K562 (cell line): ENCODE measurements around the gene NINJ2. TPM values are rescaled to one million over a fixed set of nuclear protein-coding genes. Genes with fewer than 3 reads are reported as not detected.

Experiments
- CREB3 ChIP-seq: fragments of 450-650 bp; conservative IDR thresholded peaks from 2 replicates; pipeline ENCODE4 v1.6.1; 2016; ENCODE audit warnings: missing genetic modification characterization, low read depth, mild to moderate bottlenecking, missing compliant biosample characterization, moderate library complexity
- E2F6 ChIP-seq, 2 experiments: IDR thresholded peaks; 2 replicates each; pipeline ENCODE4 v1.6.1; 2011; ENCODE audit warnings: borderline replicate concordance in 1 of 2, control low read depth in 1 of 2, low read depth in 1 of 2, low read length in 1 of 2, mild to moderate bottlenecking in 1 of 2, mixed read lengths in 1 of 2, moderate library complexity in 1 of 2; ENCODE audit not compliant: insufficient read depth in 1 of 2, insufficient read length in 1 of 2, poor library complexity in 1 of 2, severe bottlenecking in 1 of 2; ENCODE audit errors: extremely low read depth in 1 of 2
- IFI16 ChIP-seq: fragments of 250-450 bp; sonication (Bioruptor Pico); IDR thresholded peaks from 2 replicates; pipeline ENCODE4 v2.1.2; 2022; ENCODE audit warnings: mild to moderate bottlenecking, inconsistent platforms
- ILF3 ChIP-seq: fragments of 450-650 bp; IDR thresholded peaks from 2 replicates; pipeline ENCODE4 v1.6.1; 2018; ENCODE audit warnings: antibody characterized with exemption, mild to moderate bottlenecking, moderate library complexity, borderline replicate concordance
- LCOR ChIP-seq: sonication (generic); formaldehyde crosslinking; IDR thresholded peaks from 2 replicates; pipeline ENCODE4 v1.8.0; 2022; ENCODE audit warnings: mild to moderate bottlenecking, missing genetic modification reagents
- MECOM ChIP-seq: fragments of 250-450 bp; sonication (Bioruptor Pico); IDR thresholded peaks from 2 replicates; pipeline ENCODE4 v1.8.0; 2022; ENCODE audit warnings: inconsistent platforms
- NFIC ChIP-seq: fragments of 450-650 bp; IDR thresholded peaks from 2 replicates; pipeline ENCODE4 v1.6.1; 2017; ENCODE audit warnings: mild to moderate bottlenecking, inconsistent platforms
- PHF8 ChIP-seq: fragments of 200-600 bp; sonication (generic); IDR thresholded peaks from 2 replicates; pipeline ENCODE4 v1.6.1; 2012; ENCODE audit warnings: mixed run types, mild to moderate bottlenecking, inconsistent platforms, low read length, moderate library complexity, borderline replicate concordance
- RNF2 ChIP-seq: sonication (generic); IDR thresholded peaks from 2 replicates; pipeline ENCODE4 v1.6.1; 2016
- SIN3A ChIP-seq, 2 experiments: fragments of 150-350 bp in 1 of 2; IDR thresholded peaks; 2 replicates each; pipeline ENCODE4 v1.6.1; 2011 to 2016; ENCODE audit warnings: borderline replicate concordance in 2 of 2, low read depth in 2 of 2, low read length in 2 of 2, mild to moderate bottlenecking in 2 of 2, moderate library complexity in 2 of 2; ENCODE audit not compliant: control insufficient read depth in 1 of 2
- SIN3B ChIP-seq: fragments of 450-650 bp; IDR thresholded peaks from 2 replicates; pipeline ENCODE4 v1.6.1; 2017; ENCODE audit warnings: low read depth, mild to moderate bottlenecking, moderate library complexity
- TRIM24 ChIP-seq, 2 experiments: fragments of 450-650 bp; IDR thresholded peaks; 2 replicates each; pipeline ENCODE4 v1.6.1; 2016
- VEZF1 ChIP-seq: fragments of 200-800 bp; sonication (Bioruptor generic); IDR thresholded peaks from 2 replicates; pipeline ENCODE4 v1.6.1; 2017; ENCODE audit warnings: missing genetic modification characterization, missing compliant biosample characterization
- ZKSCAN1 ChIP-seq: fragments of 150-350 bp; IDR thresholded peaks from 2 replicates; pipeline ENCODE4 v1.6.1; 2016; ENCODE audit warnings: low read depth, low read length
- ZNF217 ChIP-seq: sonication (generic); formaldehyde crosslinking; IDR thresholded peaks from 2 replicates; pipeline ENCODE4 v1.8.0; 2022; ENCODE audit warnings: mild to moderate bottlenecking, missing genetic modification reagents
- polyA plus RNA-seq, 8 experiments: library from polyadenylated mRNA; depleted of rRNA in 4 of 8; stranded (reverse) in 5 of 8; unstranded in 3 of 8; fragments of >200 nt; fragmentation: Nextera tagmentation in 2 of 8; fragmentation: Illumina TruSeq in 1 of 8; extraction: Ambion mirVana in 2 of 8; extraction: Trizol in 1 of 8; gene quantifications; 2 replicates each; pipeline versions ENCODE4 v1.2.1 to v1.2.3, GENCODE V29; 2011 to 2014; ENCODE audit warnings: inconsistent platforms in 1 of 8, missing spikeins in 1 of 8
- total RNA-seq, 7 experiments: library from RNA; depleted of rRNA in 6 of 7; stranded (reverse); fragments of >200 nt in 6 of 7; fragmentation: Illumina TruSeq in 2 of 7; extraction: Trizol in 2 of 7; gene quantifications; 2 replicates each; pipeline versions ENCODE4 v1.2.1 to v1.2.3, GENCODE V29; 2011 to 2021; ENCODE audit warnings: low replicate concordance in 1 of 7
- TF ChIP-seq, protein P1 (sequence below), 2 experiments: fragments of 450-650 bp in 1 of 2; sonication (generic) in 1 of 2; formaldehyde crosslinking in 1 of 2; IDR thresholded peaks in 1 of 2; conservative IDR thresholded peaks in 1 of 2; 2 replicates each; pipeline versions ENCODE4 v1.6.1 to v1.8.1; 2016 to 2023; ENCODE audit warnings: mild to moderate bottlenecking in 2 of 2, moderate library complexity in 2 of 2, inconsistent platforms in 1 of 2, missing genetic modification reagents in 1 of 2
- TF ChIP-seq, protein P2 (sequence below): fragments of 450-650 bp; IDR thresholded peaks from 2 replicates; pipeline ENCODE4 v1.6.1; 2014; ENCODE audit warnings: low read depth, mild to moderate bottlenecking, moderate library complexity, borderline replicate concordance
- TF ChIP-seq, protein P3 (sequence below): fragments of 450-650 bp; formaldehyde crosslinking; IDR thresholded peaks from 2 replicates; pipeline ENCODE4 v1.4.0; 2022; ENCODE audit warnings: mild to moderate bottlenecking, moderate library complexity

NINJ2 gene
- total and polyA plus RNA-seq, 9 of the 15 experiments (the other 6 are each of a cell fraction or from before 2014, with no cell fraction given) = 2.6 to 16.0 (median 4.5) TPM

- TF ChIP-seq E2F6 (IDR thresholded peaks at IDR 0.05; ENCODE audit: borderline replicate concordance in 1 of 2, extremely low read depth in 1 of 2, insufficient read depth in 1 of 2, insufficient read length in 1 of 2, low read depth in 1 of 2, low read length in 1 of 2, poor library complexity in 1 of 2, severe bottlenecking in 1 of 2) (peak; percentile 90 to 94), SIN3B (0 out of 2 replicates have a peak, but pooled peaks have one; percentile 15), IFI16 (CRISPR knock-in tag) (peak; percentile 9; the same call in 1 of the 2 replicates), ZNF217 (CRISPR knock-in tag) (no peak), ZKSCAN1 (peak; percentile 47; the same call in 1 of the 2 replicates), SIN3A (IDR thresholded peaks at IDR 0.05; ENCODE audit: borderline replicate concordance in 2 of 2, control insufficient read depth in 1 of 2, low read depth in 2 of 2, low read length in 2 of 2) (no peak), CREB3 (tag) (0 out of 2 replicates have a peak, but pooled peaks have one; percentile 53), TRIM24 (IDR thresholded peaks at IDR 0.05) (0 out of 4 replicates have a peak, but pooled peaks of 1 of the 2 experiments have one; percentile 22), MECOM (CRISPR knock-in tag) (0 out of 2 replicates have a peak, but pooled peaks have one; percentile 31), PHF8 (peak; percentile 35; the same call in 1 of the 2 replicates), NFIC (no peak), RNF2 (peak; percentile 49; the same call in 1 of the 2 replicates), ILF3 (no peak), VEZF1 (peak; percentile 53), LCOR (peak; percentile 89)
- TF ChIP-seq, protein P1, sequence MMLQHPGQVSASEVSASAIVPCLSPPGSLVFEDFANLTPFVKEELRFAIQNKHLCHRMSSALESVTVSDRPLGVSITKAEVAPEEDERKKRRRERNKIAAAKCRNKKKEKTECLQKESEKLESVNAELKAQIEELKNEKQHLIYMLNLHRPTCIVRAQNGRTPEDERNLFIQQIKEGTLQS (IDR thresholded peaks at IDR 0.05) = no peak
- TF ChIP-seq, protein P1 (CRISPR knock-in tag; conservative IDR thresholded peaks at IDR 0.05) = peak; percentile 71
- TF ChIP-seq, protein P2, sequence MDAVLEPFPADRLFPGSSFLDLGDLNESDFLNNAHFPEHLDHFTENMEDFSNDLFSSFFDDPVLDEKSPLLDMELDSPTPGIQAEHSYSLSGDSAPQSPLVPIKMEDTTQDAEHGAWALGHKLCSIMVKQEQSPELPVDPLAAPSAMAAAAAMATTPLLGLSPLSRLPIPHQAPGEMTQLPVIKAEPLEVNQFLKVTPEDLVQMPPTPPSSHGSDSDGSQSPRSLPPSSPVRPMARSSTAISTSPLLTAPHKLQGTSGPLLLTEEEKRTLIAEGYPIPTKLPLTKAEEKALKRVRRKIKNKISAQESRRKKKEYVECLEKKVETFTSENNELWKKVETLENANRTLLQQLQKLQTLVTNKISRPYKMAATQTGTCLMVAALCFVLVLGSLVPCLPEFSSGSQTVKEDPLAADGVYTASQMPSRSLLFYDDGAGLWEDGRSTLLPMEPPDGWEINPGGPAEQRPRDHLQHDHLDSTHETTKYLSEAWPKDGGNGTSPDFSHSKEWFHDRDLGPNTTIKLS = 0 out of 2 replicates have a peak, but pooled peaks have one; percentile 46
- TF ChIP-seq, protein P3, sequence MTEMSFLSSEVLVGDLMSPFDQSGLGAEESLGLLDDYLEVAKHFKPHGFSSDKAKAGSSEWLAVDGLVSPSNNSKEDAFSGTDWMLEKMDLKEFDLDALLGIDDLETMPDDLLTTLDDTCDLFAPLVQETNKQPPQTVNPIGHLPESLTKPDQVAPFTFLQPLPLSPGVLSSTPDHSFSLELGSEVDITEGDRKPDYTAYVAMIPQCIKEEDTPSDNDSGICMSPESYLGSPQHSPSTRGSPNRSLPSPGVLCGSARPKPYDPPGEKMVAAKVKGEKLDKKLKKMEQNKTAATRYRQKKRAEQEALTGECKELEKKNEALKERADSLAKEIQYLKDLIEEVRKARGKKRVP (CRISPR knock-in tag) = 0 out of 2 replicates have a peak, but pooled peaks have one; percentile 29
These were observed 87.2 kb downstream of the NINJ2 start (continued) for GRCh38 chr12:575948-576614.
